ENCODE measurements around the gene MCTP1. TPM values are rescaled to one million over a fixed set of nuclear protein-coding genes. Genes with fewer than 3 reads are reported as not detected.

The MCTP1 gene
- total and polyA plus RNA-seq, 9 of the 15 experiments (the other 6 are each of a cell fraction or from before 2014, with no cell fraction given) = 0.04 to 0.93 (median 0.06) TPM; not detected in 4

- no peak for TF ChIP-seq CTCFL (IDR thresholded peaks at IDR 0.05; ENCODE audit: borderline replicate concordance, insufficient read depth, low read depth, low read length, poor library complexity, severe bottlenecking)
Observed at GRCh38 chr5:95194856-95195255, 90.0 kb downstream of the MCTP1 start (continued).

GRCh38 chr5:95191330-95191729, 93.6 kb downstream of the MCTP1 start:
- no peaks in the 10 kb centered on the region for H3K27me3 ChIP-seq (ENCODE audit: control insufficient read depth in 2 of 2, insufficient read depth in 2 of 2, low read length in 2 of 2)
- no peak overlapping the region for H2AFZ ChIP-seq (ENCODE audit: low read depth, low read length)
- in situ Hi-C loops (cut with MboI) (no loop called here), intact Hi-C loops (cut with micrococcal nuclease) (no loop called here)
- POLR2A ChIA-PET = no interaction called here
- CTCF ChIA-PET (ENCODE audit: low intra/inter-chr PET ratio) = no interaction called here
- H3K4me1 ChIP-seq (replicated peaks in 1 of 2; ENCODE audit: control insufficient read depth in 2 of 2, insufficient read depth in 2 of 2, low read length in 2 of 2) = no peaks in the 10 kb centered on the region
- no peaks in the 10 kb centered on the region for H3K9me1 ChIP-seq (ENCODE audit: control insufficient read depth, insufficient read depth, low read length)
- 0% methylated on average over 2 of the region's 2 CpGs for WGBS (ENCODE audit: insufficient coverage, low coverage, missing lambda C conversion rate)
- H3K36me3 ChIP-seq (ENCODE audit: control insufficient read depth, insufficient read depth, low read length) = no peaks in the 10 kb centered on the region
- no peak for ATAC-seq
- no peaks in the 10 kb centered on the region for H3K9me3 ChIP-seq (replicated peaks; ENCODE audit: control insufficient read depth, insufficient read depth, low read depth, low read length)
- DNase-seq (ENCODE audit: extremely low read depth in 1 of 4, low spot score in 3 of 4) = no peak
- H3K4me3 ChIP-seq = no peak overlapping the region
- H3K4me2 ChIP-seq (ENCODE audit: insufficient read depth, low read length) = no peak overlapping the region
- no peak overlapping the region for H3K9ac ChIP-seq (ENCODE audit: insufficient read depth in 1 of 2, low read depth in 2 of 2, low read length in 2 of 2)
- no peaks in the 10 kb centered on the region for H3K79me2 ChIP-seq (ENCODE audit: control insufficient read depth, insufficient read depth, low read length)
- H4K20me1 ChIP-seq (replicated peaks; ENCODE audit: control insufficient read depth, insufficient read depth, low read length) = no peaks in the 10 kb centered on the region; the same call in 1 of the 2 replicates
- H3K27ac ChIP-seq (ENCODE audit: extremely low read depth, low read depth, low read length) = no peak overlapping the region
- no TSS peak for BruUV-seq (replicated peaks)
- no peak for FAIRE-seq
- TF ChIP-seq MYBL2 (IDR thresholded peaks at IDR 0.05; ENCODE audit: low read depth) (no peak), MYBL2 (CRISPR knock-in tag; IDR thresholded peaks at IDR 0.05; ENCODE audit: borderline replicate concordance) (no peak), SIX5 (IDR thresholded peaks at IDR 0.05; ENCODE audit: borderline replicate concordance in 1 of 2, insufficient read depth in 1 of 2, low read depth in 1 of 2, low read length in 2 of 2) (no peak), ZNF407 (IDR thresholded peaks at IDR 0.05; ENCODE audit: low read depth) (no peak), ETS2 (tag; IDR thresholded peaks at IDR 0.05; ENCODE audit: borderline replicate concordance, poor library complexity, severe bottlenecking) (no peak), RB1 (IDR thresholded peaks at IDR 0.05; ENCODE audit: low read depth) (no peak), FOXP1 (CRISPR knock-in tag; IDR thresholded peaks at IDR 0.05) (no peak), ATF1 (CRISPR knock-in tag; IDR thresholded peaks at IDR 0.05) (no peak), ATF1 (tag; IDR thresholded peaks at IDR 0.05) (no peak), ZSCAN29 (IDR thresholded peaks at IDR 0.05) (no peak), RCOR1 (IDR thresholded peaks at IDR 0.05; ENCODE audit: borderline replicate concordance in 1 of 2, low read depth in 2 of 2, low read length in 2 of 2) (no peak)
